GM13977 (cell line): Measurements from ENCODE around the gene NCOR2.

ENCODE experiments used
- DNase-seq: peaks from one replicate; pipeline ENCODE4 v3.0.0; 2012; ENCODE audit warnings: low spot score
- in situ Hi-C: fragments of 300-500 bp; cut with MboI; formaldehyde crosslinking; loops from one replicate; pipeline ENCODE4 v1.12.0; 2022; ENCODE audit warnings: low sequenced_read_pairs, low pct_unique_long_range_greater_than_20kb, mixed read lengths, inconsistent platforms; ENCODE audit not compliant: unreplicated experiment
- TF ChIP-seq, protein P1 (sequence below): IDR thresholded peaks from 2 replicates; pipeline ENCODE4 v1.5.1; 2012; ENCODE audit warnings: mild to moderate bottlenecking, control low read depth; ENCODE audit not compliant: insufficient read depth; ENCODE audit errors: extremely low read depth, missing control alignments

The NCOR2 gene

DNA sequence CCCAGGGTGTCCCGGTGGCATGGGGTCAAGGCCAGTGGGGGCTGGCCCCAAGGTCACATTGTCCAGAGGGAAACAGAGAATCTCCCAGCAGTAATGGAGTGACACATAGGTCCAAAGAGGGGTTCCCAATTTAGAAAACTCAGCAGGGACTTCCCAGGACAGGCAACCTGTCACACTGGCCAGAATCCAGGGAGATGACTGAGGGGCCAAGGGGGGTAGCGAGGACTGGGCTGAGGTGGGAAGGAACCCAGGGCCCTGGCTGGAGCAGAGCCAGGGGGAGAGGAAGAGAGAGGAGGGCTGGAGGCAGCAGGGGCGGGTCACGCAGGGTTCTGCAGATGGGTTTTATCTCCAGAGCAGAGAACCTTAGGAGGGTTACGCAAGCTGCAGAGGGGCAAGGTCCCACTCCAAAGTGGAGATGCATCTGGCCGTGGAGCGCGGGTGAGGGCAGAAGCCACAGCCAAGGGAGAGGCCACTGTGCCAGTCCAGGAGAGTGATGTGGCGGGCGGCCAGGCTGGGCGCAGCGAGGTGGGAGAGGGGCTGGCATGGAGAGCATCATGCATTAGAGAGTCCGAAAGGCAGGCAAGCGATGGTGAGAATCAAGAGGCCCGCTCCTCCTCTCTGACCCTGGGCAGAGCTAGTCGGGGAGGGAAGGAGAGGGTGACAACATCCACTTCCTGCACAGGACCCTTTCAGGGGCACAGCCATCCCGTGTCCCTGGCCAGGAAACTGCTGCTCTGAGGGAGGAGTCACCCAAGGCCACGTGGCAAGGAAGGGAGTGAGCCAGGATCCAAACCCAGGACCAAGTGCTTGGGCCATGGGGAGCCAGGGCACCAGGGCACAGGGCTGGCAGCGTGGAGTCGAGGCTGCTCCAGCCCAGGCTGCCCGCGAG, 29.0 kb downstream of the NCOR2 start:
- in situ Hi-C loops: no loop called here
- TF ChIP-seq, protein P1, sequence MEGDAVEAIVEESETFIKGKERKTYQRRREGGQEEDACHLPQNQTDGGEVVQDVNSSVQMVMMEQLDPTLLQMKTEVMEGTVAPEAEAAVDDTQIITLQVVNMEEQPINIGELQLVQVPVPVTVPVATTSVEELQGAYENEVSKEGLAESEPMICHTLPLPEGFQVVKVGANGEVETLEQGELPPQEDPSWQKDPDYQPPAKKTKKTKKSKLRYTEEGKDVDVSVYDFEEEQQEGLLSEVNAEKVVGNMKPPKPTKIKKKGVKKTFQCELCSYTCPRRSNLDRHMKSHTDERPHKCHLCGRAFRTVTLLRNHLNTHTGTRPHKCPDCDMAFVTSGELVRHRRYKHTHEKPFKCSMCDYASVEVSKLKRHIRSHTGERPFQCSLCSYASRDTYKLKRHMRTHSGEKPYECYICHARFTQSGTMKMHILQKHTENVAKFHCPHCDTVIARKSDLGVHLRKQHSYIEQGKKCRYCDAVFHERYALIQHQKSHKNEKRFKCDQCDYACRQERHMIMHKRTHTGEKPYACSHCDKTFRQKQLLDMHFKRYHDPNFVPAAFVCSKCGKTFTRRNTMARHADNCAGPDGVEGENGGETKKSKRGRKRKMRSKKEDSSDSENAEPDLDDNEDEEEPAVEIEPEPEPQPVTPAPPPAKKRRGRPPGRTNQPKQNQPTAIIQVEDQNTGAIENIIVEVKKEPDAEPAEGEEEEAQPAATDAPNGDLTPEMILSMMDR: no peak
- DNase-seq: no peak

DNA sequence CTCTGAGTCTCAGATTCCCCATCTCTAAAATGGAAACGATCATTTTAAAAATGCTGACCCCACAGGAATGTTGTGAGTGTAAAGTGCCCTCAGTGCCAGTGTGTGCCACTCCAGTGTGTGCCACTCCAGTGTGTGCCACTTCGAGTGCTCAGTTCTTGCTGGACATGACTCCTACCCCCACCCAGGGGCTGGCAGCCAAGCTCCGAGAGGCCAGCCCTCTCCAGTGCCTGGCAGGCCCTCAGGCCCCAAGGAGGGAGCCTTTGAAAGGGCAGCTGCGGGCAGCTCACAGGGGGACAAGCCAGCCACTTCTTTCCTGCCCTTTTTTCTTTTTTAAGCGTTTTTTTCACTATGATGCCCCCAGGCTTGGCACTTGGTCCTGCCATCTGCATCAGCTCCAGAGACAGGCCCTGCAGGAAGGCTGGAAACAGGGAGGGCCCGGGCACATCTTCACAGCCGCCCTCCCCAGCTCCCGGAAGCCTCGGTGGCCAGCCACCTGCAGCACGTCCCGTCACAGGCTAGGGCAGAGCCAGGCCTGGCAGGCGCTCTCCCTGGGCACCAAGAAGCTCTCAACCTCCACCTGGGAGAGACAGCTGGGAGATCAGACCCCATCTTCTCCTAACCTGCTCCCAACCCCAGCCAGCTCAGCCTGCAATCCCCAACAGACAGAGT, 29.8 kb downstream of the NCOR2 start:
- in situ Hi-C loops: no loop called here
- TF ChIP-seq, protein P1: no peak

DNA sequence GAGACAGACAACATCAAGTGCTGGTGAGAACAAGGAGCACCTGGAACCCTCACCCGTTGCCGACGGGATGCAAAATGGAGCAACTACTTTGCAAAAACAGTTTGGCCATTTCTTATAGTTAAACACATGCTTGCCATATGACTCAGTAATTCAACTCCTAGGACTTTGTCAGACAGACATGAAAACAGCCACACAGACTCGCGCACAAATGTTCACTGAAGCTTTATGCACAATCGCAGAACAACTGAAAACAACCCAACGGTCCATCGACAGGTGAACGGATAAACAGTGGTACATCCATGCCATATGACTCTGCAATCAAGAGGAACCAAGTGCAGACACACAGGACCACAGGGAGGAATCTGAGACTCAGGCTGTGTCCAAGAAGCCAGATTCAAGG, 30.8 kb downstream of the NCOR2 start:
- DNase-seq: no peak
- TF ChIP-seq, protein P1: no peak
- in situ Hi-C loops: no loop called here

More for the DNA sequence above, 29.8 kb downstream of the NCOR2 start:
- DNase-seq: no peak

DNA sequence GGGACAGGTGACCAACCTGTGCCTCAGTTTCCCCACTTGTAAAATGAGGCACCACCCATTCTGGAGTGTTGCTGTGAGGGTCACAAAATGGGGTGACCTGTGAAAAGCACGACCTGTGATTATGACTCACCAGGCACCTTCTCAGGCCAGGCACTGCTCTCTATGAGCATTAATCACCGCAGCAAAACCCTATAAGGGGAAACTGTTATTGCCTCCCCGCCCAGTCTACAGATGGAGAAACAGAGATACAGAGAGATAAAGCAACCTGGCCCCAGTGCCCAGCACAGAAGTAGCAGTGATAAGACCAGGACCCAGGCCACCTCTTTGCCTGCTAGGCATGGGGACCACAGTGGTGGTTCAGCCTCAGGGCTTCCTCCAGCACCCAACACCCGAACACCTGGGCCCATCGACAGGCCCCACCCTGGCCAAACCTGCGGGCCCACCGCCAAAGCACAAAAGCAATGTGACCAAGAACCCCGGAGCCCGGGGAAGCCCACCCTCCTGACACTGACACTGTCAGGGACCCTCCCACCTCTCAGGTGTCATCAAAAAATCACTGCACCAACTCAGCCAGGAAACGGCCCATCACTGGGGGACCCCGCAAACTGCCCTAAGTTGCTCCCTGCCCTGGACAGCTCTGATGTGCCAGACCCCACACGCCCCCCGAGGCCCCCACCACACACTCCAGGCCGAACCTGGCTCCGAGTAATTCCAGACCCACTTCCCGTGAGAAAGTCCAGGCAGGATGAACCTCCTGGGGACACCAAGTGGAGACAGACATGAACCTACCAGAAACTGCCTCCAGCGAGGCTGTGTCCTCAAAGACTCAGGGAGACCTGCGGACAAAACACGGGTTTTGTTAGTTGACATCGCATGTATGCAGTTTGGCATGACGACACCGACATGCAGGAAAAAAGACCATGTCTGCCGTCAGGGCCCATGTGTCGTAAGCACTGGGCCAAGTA, 32.4 kb downstream of the NCOR2 start:
- DNase-seq: no peak
- TF ChIP-seq, protein P1: no peak
- in situ Hi-C loops: no loop called here

DNA sequence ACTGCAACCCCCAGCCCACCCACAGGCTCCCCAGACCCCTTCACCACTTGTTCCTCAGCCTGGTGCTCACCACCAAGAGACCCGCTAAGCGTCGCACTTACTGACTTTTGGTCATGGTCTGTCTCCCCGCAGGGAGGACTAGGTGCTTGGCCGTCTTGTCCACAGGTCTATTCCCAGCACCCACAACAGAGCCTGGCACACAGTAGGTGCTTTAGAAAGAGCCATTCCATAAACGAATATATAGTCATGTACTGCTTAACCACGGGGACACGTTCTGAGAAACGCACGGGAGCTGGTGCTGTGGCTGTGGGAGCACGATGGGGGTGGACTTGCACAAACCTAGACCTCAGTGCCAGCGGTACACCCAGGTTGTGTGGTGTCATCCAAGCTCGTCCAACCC, 34.0 kb downstream of the NCOR2 start:
- in situ Hi-C loops: no loop called here
- TF ChIP-seq, protein P1: no peak
- no peak for DNase-seq

DNA sequence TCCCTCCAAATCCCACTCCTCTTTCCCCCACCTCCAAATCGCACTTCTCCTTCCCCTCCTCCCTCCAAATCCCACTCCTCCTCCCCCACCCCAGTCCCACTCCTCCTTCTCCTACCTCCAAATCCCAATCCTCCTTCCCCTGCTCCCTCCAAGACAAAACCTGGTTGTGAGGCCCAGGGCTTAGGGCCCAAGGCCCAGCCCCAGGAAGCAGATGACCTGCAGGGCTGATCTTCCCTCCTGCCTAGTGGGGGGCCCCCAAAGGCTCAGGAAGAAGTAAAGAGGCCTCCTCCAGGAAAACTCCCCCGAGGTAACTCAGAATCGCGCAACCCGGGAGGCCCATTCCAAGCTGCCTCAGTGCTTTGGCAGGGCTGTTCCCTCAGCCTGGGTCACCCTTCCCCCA, 34.4 kb downstream of the NCOR2 start:
- no peak for DNase-seq
- in situ Hi-C loops: no loop called here
- TF ChIP-seq, protein P1: no peak
